ENCODE data around the gene SLC25A12. TPM values are rescaled to one million over a fixed set of nuclear protein-coding genes. Genes with fewer than 3 reads are reported as not detected.
"Not testable (repeated sequence)": the region's sequence is repeated elsewhere in the genome, so short reads cannot be mapped to it uniquely, and the experiment has no call there.

SLC25A12 gene
- total RNA-seq, 1 donor from 2014 or later = 17.7 TPM

GRCh38 chr2:171813729-171814128, 80.3 kb downstream of the SLC25A12 start:
- Mint-ChIP-seq H3K4me3 (no peak overlapping the region), H3K27me3 (no peaks in the 10 kb centered on the region)
- TF ChIP-seq, protein P1, sequence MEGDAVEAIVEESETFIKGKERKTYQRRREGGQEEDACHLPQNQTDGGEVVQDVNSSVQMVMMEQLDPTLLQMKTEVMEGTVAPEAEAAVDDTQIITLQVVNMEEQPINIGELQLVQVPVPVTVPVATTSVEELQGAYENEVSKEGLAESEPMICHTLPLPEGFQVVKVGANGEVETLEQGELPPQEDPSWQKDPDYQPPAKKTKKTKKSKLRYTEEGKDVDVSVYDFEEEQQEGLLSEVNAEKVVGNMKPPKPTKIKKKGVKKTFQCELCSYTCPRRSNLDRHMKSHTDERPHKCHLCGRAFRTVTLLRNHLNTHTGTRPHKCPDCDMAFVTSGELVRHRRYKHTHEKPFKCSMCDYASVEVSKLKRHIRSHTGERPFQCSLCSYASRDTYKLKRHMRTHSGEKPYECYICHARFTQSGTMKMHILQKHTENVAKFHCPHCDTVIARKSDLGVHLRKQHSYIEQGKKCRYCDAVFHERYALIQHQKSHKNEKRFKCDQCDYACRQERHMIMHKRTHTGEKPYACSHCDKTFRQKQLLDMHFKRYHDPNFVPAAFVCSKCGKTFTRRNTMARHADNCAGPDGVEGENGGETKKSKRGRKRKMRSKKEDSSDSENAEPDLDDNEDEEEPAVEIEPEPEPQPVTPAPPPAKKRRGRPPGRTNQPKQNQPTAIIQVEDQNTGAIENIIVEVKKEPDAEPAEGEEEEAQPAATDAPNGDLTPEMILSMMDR (conservative IDR thresholded peaks at IDR 0.05) = peak; percentile 27

GRCh38 chr2:171813126-171813525, 80.9 kb downstream of the SLC25A12 start:
- no peak overlapping the region for H3K4me3 Mint-ChIP-seq
- no peaks in the 10 kb centered on the region for H3K9me3 Mint-ChIP-seq
- TF ChIP-seq, protein P1 (conservative IDR thresholded peaks at IDR 0.05) = no peak
- H3K4me1 Mint-ChIP-seq (ENCODE audit: unreplicated experiment) = peaks cover 4% of the 10 kb centered on the region
- H3K27ac Mint-ChIP-seq = no peak overlapping the region
- no peak for DNase-seq (ENCODE audit: extremely low spot score, unreplicated experiment)
- H3K27me3 Mint-ChIP-seq = no peaks in the 10 kb centered on the region
- H3K36me3 Mint-ChIP-seq = peaks cover 10% of the 10 kb centered on the region

More at GRCh38 chr2:171813729-171814128, 80.3 kb downstream of the SLC25A12 start:
- no peak for DNase-seq (ENCODE audit: extremely low spot score, unreplicated experiment)
- peaks cover 4% of the 10 kb centered on the region for H3K4me1 Mint-ChIP-seq (ENCODE audit: unreplicated experiment)
- H3K36me3 Mint-ChIP-seq = peaks cover 10% of the 10 kb centered on the region
- no peaks in the 10 kb centered on the region for H3K9me3 Mint-ChIP-seq
- H3K27ac Mint-ChIP-seq = no peak overlapping the region

- Mint-ChIP-seq H3K4me1 (ENCODE audit: unreplicated experiment) (peaks cover 19% of the 10 kb centered on the region), H3K4me3 (no peak overlapping the region), H3K27ac (no peak overlapping the region), H3K36me3 (peaks cover 5% of the 10 kb centered on the region), H3K9me3 (no peaks in the 10 kb centered on the region), H3K27me3 (no peaks in the 10 kb centered on the region)
- no peak for DNase-seq (ENCODE audit: extremely low spot score, unreplicated experiment)
- TF ChIP-seq, protein P1 (conservative IDR thresholded peaks at IDR 0.05) = peak; percentile 53
Measured at GRCh38 chr2:171811245-171811628, 82.8 kb downstream of the SLC25A12 start.

- TF ChIP-seq, protein P1 (conservative IDR thresholded peaks at IDR 0.05) = no peak
- H3K9me3 Mint-ChIP-seq = no peaks in the 10 kb centered on the region
- no peak overlapping the region for H3K4me3 Mint-ChIP-seq
- H3K36me3 Mint-ChIP-seq = peaks cover 5% of the 10 kb centered on the region
- no peaks in the 10 kb centered on the region for H3K27me3 Mint-ChIP-seq
- no peak for DNase-seq (ENCODE audit: extremely low spot score, unreplicated experiment)
- H3K4me1 Mint-ChIP-seq (ENCODE audit: unreplicated experiment) = peaks cover 19% of the 10 kb centered on the region
- no peak overlapping the region for H3K27ac Mint-ChIP-seq
Measured at GRCh38 chr2:171810422-171811244, 83.4 kb downstream of the SLC25A12 start.

- DNase-seq (ENCODE audit: extremely low spot score, unreplicated experiment); H3K4me3 Mint-ChIP-seq; H3K27ac Mint-ChIP-seq; H3K9me3 Mint-ChIP-seq; H3K27me3 Mint-ChIP-seq; H3K36me3 Mint-ChIP-seq: not testable (repeated sequence)
- H3K4me1 Mint-ChIP-seq (ENCODE audit: unreplicated experiment) = peaks cover 19% of the 10 kb centered on the region
Measured at GRCh38 chr2:171808885-171809284, 85.2 kb downstream of the SLC25A12 start.

DNA sequence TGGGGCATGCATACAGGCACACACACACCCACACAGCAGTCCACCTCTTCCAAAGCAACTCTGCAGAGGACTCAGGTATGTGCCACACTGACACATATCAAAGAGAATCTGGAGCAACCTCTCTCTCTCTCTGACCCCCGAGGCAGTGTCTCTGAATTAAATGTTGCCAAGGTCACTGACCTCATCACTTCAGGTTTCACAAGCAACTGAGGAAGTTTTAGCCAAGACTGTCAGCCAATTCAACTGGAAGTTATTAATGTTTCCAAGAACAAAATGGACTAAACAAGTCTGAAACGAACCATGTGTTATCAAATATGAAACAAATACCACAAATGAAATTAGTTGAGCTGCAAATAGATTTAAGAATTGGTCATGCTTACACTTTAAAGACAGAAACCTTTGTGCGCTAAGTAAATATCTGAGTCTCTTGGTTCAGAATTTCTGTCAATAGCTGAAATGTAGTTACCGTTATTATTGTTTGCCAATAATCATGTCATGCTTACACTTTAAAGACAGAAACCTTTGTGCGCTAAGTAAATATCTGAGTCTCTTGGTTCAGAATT, 86.1 kb downstream of the SLC25A12 start:
- Mint-ChIP-seq H3K9me3 (no peaks in the 10 kb centered on the region), H3K4me3 (no peak overlapping the region), H3K27me3 (no peaks in the 10 kb centered on the region), H3K4me1 (ENCODE audit: unreplicated experiment) (peaks cover 19% of the 10 kb centered on the region), H3K36me3 (peaks cover 12% of the 10 kb centered on the region), H3K27ac (no peak overlapping the region)
- DNase-seq (ENCODE audit: extremely low spot score, unreplicated experiment) = no peak
- TF ChIP-seq, protein P1 (conservative IDR thresholded peaks at IDR 0.05) = no peak
